H9 (cell line): ENCODE data around the gene SOX1. TPM values are rescaled to one million over a fixed set of nuclear protein-coding genes. Genes with fewer than 3 reads are reported as not detected.
A peak's percentile ranks its signal among the peaks of the same experiment; 100 is the strongest.

ENCODE experiments used
- DNase-seq: peaks from one replicate; pipeline ENCODE4 v3.0.0-alpha.2; 2017
- H2AFZ ChIP-seq: one replicate; pipeline ENCODE4 v1.6.1; 2013; ENCODE audit warnings: mild to moderate bottlenecking, low read length, control low read depth, moderate library complexity
- H2AK5ac ChIP-seq: 2 replicates; pipeline ENCODE4 v1.6.1; 2013; ENCODE audit warnings: low read length, control low read depth, mixed read lengths; ENCODE audit not compliant: insufficient read length
- H2BK120ac ChIP-seq: one replicate; pipeline ENCODE4 v1.6.1; 2013; ENCODE audit warnings: low read depth, mild to moderate bottlenecking, low read length, control low read depth, inconsistent platforms; ENCODE audit not compliant: poor library complexity, severe bottlenecking
- H2BK12ac ChIP-seq: 2 replicates; pipeline ENCODE4 v1.6.1; 2013; ENCODE audit warnings: low read length, control low read depth, mixed read lengths, low read depth; ENCODE audit not compliant: insufficient read length
- H2BK15ac ChIP-seq: 2 replicates; pipeline ENCODE4 v1.6.1; 2013; ENCODE audit warnings: low read depth, low read length, control low read depth
- H2BK20ac ChIP-seq: one replicate; pipeline ENCODE4 v1.6.1; 2013; ENCODE audit warnings: low read depth, mild to moderate bottlenecking, low read length, control low read depth, inconsistent platforms; ENCODE audit not compliant: poor library complexity, severe bottlenecking
- H2BK5ac ChIP-seq: 2 replicates; pipeline ENCODE4 v1.6.1; 2013; ENCODE audit warnings: low read length, control low read depth, mixed read lengths; ENCODE audit not compliant: insufficient read length
- H3K14ac ChIP-seq: 2 replicates; pipeline ENCODE4 v1.6.1; 2013; ENCODE audit warnings: low read length, control low read depth; ENCODE audit not compliant: insufficient read depth
- H3K18ac ChIP-seq: 2 replicates; pipeline ENCODE4 v1.6.1; 2013; ENCODE audit warnings: low read depth, mild to moderate bottlenecking, mixed read lengths, low read length, control low read depth; ENCODE audit not compliant: insufficient read length
- H3K23ac ChIP-seq: 2 replicates; pipeline ENCODE4 v1.6.1; 2013; ENCODE audit warnings: low read length, control low read depth, mixed read lengths, low read depth; ENCODE audit not compliant: insufficient read length
- H3K23me2 ChIP-seq: 2 replicates; pipeline ENCODE4 v1.6.1; 2013; ENCODE audit warnings: low read depth, mild to moderate bottlenecking, mixed read lengths, low read length, control low read depth; ENCODE audit not compliant: insufficient read length, poor library complexity, severe bottlenecking
- H3K27ac ChIP-seq: 2 replicates; pipeline ENCODE4 v1.5.1; 2013; ENCODE audit warnings: low read length, control low read depth, mixed read lengths, low read depth; ENCODE audit not compliant: insufficient read length
- H3K27me3 ChIP-seq: 2 replicates; pipeline ENCODE4 v1.6.1; 2013; ENCODE audit warnings: low read length, control low read depth, inconsistent platforms; ENCODE audit not compliant: insufficient read depth
- H3K4ac ChIP-seq: 2 replicates; pipeline ENCODE4 v1.6.1; 2013; ENCODE audit warnings: low read depth, mild to moderate bottlenecking, control low read depth, inconsistent platforms, low read length, moderate library complexity
- H3K4me1 ChIP-seq: 2 replicates; pipeline ENCODE4 v1.6.1; 2013; ENCODE audit warnings: low read length, control low read depth, inconsistent platforms; ENCODE audit not compliant: insufficient read depth
- H3K4me2 ChIP-seq: 2 replicates; pipeline ENCODE4 v1.6.1; 2013; ENCODE audit warnings: low read length, control low read depth, mixed read lengths; ENCODE audit not compliant: insufficient read length, insufficient read depth
- H3K56ac ChIP-seq: 2 replicates; pipeline ENCODE4 v1.6.1; 2013; ENCODE audit warnings: low read depth, mild to moderate bottlenecking, mixed read lengths, low read length, control low read depth; ENCODE audit not compliant: insufficient read length
- H3K79me1 ChIP-seq: 2 replicates; pipeline ENCODE4 v1.6.1; 2013; ENCODE audit warnings: low read depth, mild to moderate bottlenecking, moderate library complexity, low read length, control low read depth, inconsistent platforms; ENCODE audit not compliant: insufficient read depth, poor library complexity, severe bottlenecking
- H3K79me2 ChIP-seq: 2 replicates; pipeline ENCODE4 v1.6.1; 2013; ENCODE audit warnings: low read length, control low read depth, inconsistent platforms; ENCODE audit not compliant: insufficient read depth
- H3K9ac ChIP-seq: 2 replicates; pipeline ENCODE4 v1.6.1; 2013; ENCODE audit warnings: low read length, control low read depth, mixed read lengths; ENCODE audit not compliant: insufficient read length; ENCODE audit errors: extremely low read depth
- H3K9me3 ChIP-seq: one replicate; pipeline ENCODE4 v1.6.1; 2013; ENCODE audit warnings: low read depth, low read length, inconsistent platforms; ENCODE audit not compliant: control insufficient read depth
- H3T11ph ChIP-seq: one replicate; pipeline ENCODE4 v1.6.1; 2013; ENCODE audit warnings: mild to moderate bottlenecking, low read length, control low read depth, inconsistent platforms
- H4K20me1 ChIP-seq: one replicate; pipeline ENCODE4 v1.6.1; 2013; ENCODE audit not compliant: control insufficient read depth, insufficient read length, insufficient read depth
- H4K5ac ChIP-seq: 2 replicates; pipeline ENCODE4 v1.6.1; 2013; ENCODE audit warnings: low read depth, mild to moderate bottlenecking, mixed read lengths, low read length, control low read depth; ENCODE audit not compliant: insufficient read length
- H4K8ac ChIP-seq: replicated peaks from 2 replicates; pipeline ENCODE4 v1.6.1; 2013; ENCODE audit warnings: low read length, control low read depth, mixed read lengths, low read depth; ENCODE audit not compliant: insufficient read length
- H4K91ac ChIP-seq: 2 replicates; pipeline ENCODE4 v1.6.1; 2013; ENCODE audit warnings: low read depth, mild to moderate bottlenecking, moderate library complexity, mixed read lengths, low read length, control low read depth; ENCODE audit not compliant: insufficient read length
- H3K27ac Mint-ChIP-seq, 3 experiments: 2 replicates in 2 of 3; 3 replicates in 1 of 3; pipeline ENCODE4 v1.8.0; 2020 to 2021; ENCODE audit warnings: mixed read lengths in 3 of 3, mild to moderate bottlenecking in 1 of 3, moderate library complexity in 1 of 3
- H3K27me3 Mint-ChIP-seq: 2 replicates; pipeline ENCODE4 v1.8.0; 2021; ENCODE audit warnings: low read depth, mild to moderate bottlenecking, moderate library complexity, mixed read lengths
- H3K36me3 Mint-ChIP-seq, 3 experiments: 2 replicates in 2 of 3; 3 replicates in 1 of 3; pipeline ENCODE4 v1.8.0; 2020 to 2021; ENCODE audit warnings: low read depth in 3 of 3, mixed read lengths in 3 of 3; ENCODE audit not compliant: insufficient read depth in 1 of 3
- H3K4me1 Mint-ChIP-seq, 2 experiments: 2 replicates each; pipeline ENCODE4 v1.8.0; 2020; ENCODE audit warnings: mixed read lengths in 2 of 2
- H3K4me3 Mint-ChIP-seq, 2 experiments: 2 replicates in 1 of 2; 3 replicates in 1 of 2; pipeline ENCODE4 v1.8.0; 2020 to 2021; ENCODE audit warnings: mild to moderate bottlenecking in 2 of 2, mixed read lengths in 2 of 2, moderate library complexity in 1 of 2
- H3K9me3 Mint-ChIP-seq, 2 experiments: 2 replicates in 1 of 2; 3 replicates in 1 of 2; pipeline ENCODE4 v1.8.0; 2020; ENCODE audit warnings: mild to moderate bottlenecking in 2 of 2, mixed read lengths in 2 of 2, moderate library complexity in 1 of 2
- CTCF ChIP-seq: fragments of 200-600 bp; sonication (generic); conservative IDR thresholded peaks from 3 replicates; pipeline ENCODE4 v1.8.0; 2021; ENCODE audit warnings: antibody characterized with exemption, mild to moderate bottlenecking
- WGBS: extraction: QIAGEN DNeasy Blood & Tissue Kit; methylation state at CpG from one replicate; pipeline ENCODE4 v1.1.7; 2013; ENCODE audit warnings: missing lambda C conversion rate, low lambda C conversion rate, mixed read lengths; ENCODE audit not compliant: insufficient read length; ENCODE audit errors: extremely low coverage; 5-methylcytosine and 5-hydroxymethylcytosine counted together
- total RNA-seq: library from RNA; stranded (reverse); gene quantifications from 2 replicates; pipeline ENCODE4 v1.2.1, GENCODE V29; 2021

Gene SOX1
- total RNA-seq, 1 experiment from 2014 or later, result 0.17 TPM

- Histone ChIP-seq H3K23me2 (no peaks in the 10 kb centered on the region), H2AFZ (no peak overlapping the region), H2BK5ac (no peak overlapping the region), H2BK12ac (no peak overlapping the region), H3K27me3 (no peaks in the 10 kb centered on the region; the same call in 1 of the 2 replicates), H3K4me1 (no peaks in the 10 kb centered on the region), H3K23ac (no peak overlapping the region), H3K9me3 (no peaks in the 10 kb centered on the region), H4K20me1 (no peaks in the 10 kb centered on the region), H3K56ac (no peak overlapping the region), H4K91ac (no peak overlapping the region), H3K4me2 (no peak overlapping the region), H3K4ac (no peak overlapping the region), H4K5ac (no peak overlapping the region), H3K18ac (no peak overlapping the region), H3K79me2 (no peaks in the 10 kb centered on the region), H3K9ac (no peak overlapping the region), H2BK15ac (no peak overlapping the region), H3K27ac (no peak overlapping the region), H3T11ph (no peak overlapping the region), H2BK20ac (no peak overlapping the region), H2AK5ac (no peak overlapping the region), H3K79me1 (no peaks in the 10 kb centered on the region), H4K8ac (no peak overlapping the region), H2BK120ac (no peak overlapping the region), H3K14ac (no peak overlapping the region)
- no CpG with 5 or more reads among the region's 4 CpGs for WGBS
- H3K4me1 Mint-ChIP-seq, result peaks cover 18 to 20% of the 10 kb centered on the region in 2 experiments
- H3K4me3 Mint-ChIP-seq, result peak overlapping the region in 1 of 2 experiments; percentile 24; a peak in 1 of 5 replicates
- peaks cover 71% of the 10 kb centered on the region for H3K27me3 Mint-ChIP-seq
- DNase-seq, result no peak
- H3K27ac Mint-ChIP-seq, result peak overlapping the region in 2 of 3 experiments; percentile 2 to 71; a peak in 3 of 7 replicates
- H3K9me3 Mint-ChIP-seq, result no peaks in the 10 kb centered on the region; a peak in 1 of 5 replicates
- no peak for TF ChIP-seq CTCF
- no peaks in the 10 kb centered on the region; a peak in 1 of 7 replicates for H3K36me3 Mint-ChIP-seq
Observed at GRCh38 chr13:112092453-112092852, 25.5 kb downstream of the SOX1 start.
